ENCODE measurements around the gene KRT76. TPM values are rescaled to one million over a fixed set of nuclear protein-coding genes. Genes with fewer than 3 reads are reported as not detected.
"Not testable (repeated sequence)": the region's sequence is repeated elsewhere in the genome, so short reads cannot be mapped to it uniquely, and the experiment has no call there.

KRT76 gene
- polyA plus RNA-seq, 4 donors, result not detected

- no peak for DNase-seq (ENCODE audit: low read depth in 4 of 4, low spot score in 3 of 4)
Observed at GRCh38 chr12:52765702-52766101, 11.4 kb downstream of the KRT76 start.

DNA sequence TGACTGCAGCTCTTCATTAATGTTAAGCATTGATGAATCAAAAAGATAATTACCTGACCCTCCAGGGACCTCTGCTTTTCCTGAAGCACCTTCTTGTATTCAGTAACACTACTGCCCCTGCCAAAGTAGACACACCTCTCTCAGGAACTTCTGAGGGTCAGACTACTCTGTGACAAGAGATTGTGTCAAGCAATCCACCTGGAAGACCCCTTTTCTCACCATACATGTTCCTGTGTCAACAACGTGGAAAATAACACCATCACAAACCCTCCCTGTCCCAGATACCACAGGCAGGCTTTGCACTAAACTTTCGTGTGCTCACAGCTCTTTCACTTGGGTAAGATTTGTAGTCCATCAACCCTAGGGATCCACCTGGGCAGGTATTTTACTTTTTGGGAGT lies 13.2 kb downstream of the KRT76 start:
- DNase-seq (ENCODE audit: low read depth in 4 of 4, low spot score in 3 of 4), result no peak

DNA sequence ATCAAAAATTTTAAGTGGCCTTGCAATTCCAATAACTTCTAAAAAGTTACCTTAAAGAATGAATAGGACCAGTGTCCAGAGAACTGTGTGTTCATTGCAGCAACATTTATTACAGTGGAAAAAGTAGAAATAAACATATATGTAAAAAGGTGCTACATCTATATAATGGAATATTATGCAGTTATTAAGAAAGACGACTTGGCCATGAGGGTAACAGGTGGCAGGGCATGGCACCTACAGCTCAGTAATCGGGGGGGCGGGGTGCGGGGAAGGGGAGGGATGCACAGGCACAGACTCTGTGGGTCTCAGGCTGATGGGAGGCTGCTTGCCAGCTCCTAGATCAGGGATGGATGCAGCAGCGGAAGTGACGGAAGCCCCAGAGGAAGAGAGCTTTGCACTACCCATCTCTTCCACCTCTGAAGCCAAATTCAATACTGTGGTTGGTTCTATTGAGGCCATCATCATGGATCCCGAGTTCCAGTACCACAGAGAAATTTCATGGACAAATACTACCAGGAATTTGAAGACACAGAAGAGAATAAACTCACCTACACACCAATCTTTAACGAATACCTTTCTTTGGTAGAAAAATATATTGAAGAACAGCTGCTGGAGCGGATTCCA lies 14.0 kb downstream of the KRT76 start:
- DNase-seq (ENCODE audit: low read depth in 4 of 4, low spot score in 3 of 4), result no peak

- DNase-seq (ENCODE audit: low read depth in 4 of 4, low spot score in 3 of 4), result no peak
Observed at GRCh38 chr12:52761802-52762201, 15.3 kb downstream of the KRT76 start.

GRCh38 chr12:52761218-52761617 lies 15.9 kb downstream of the KRT76 start:
- not testable (repeated sequence) for DNase-seq (ENCODE audit: low read depth in 4 of 4, low spot score in 3 of 4)

GRCh38 chr12:52760623-52761022 lies 16.5 kb downstream of the KRT76 start:
- no peak for DNase-seq (ENCODE audit: low read depth in 4 of 4, low spot score in 3 of 4)

DNA sequence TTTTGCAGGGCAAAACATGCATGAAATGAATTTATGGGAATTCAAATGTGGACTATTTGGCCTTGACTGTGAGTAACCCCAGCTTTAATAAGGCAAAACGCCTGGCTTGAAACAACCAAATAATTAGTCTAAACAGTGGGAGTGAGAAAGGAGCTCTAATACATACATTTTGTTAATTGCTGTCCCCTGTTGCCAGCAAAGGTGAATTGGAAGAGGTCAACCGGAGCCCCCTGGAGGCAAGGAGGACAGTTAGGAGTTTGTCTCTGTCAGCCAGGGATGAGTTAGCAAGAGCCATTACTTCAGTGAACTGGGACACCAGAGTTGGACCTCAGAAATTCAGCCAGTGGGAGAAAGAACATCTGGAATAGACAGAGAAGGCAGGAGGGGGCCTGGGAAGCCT lies 17.4 kb downstream of the KRT76 start:
- no peak for DNase-seq (ENCODE audit: low read depth in 4 of 4, low spot score in 3 of 4)

GRCh38 chr12:52759218-52759617 lies 17.9 kb downstream of the KRT76 start:
- no peak for DNase-seq (ENCODE audit: low read depth in 4 of 4, low spot score in 3 of 4)

- DNase-seq (ENCODE audit: low read depth in 4 of 4, low spot score in 3 of 4), result no peak
Observed at GRCh38 chr12:52757449-52758176, 19.5 kb downstream of the KRT76 start.

- DNase-seq (ENCODE audit: low read depth in 4 of 4, low spot score in 3 of 4), result no peak
Observed at GRCh38 chr12:52756281-52756960, 20.7 kb downstream of the KRT76 start.

DNA sequence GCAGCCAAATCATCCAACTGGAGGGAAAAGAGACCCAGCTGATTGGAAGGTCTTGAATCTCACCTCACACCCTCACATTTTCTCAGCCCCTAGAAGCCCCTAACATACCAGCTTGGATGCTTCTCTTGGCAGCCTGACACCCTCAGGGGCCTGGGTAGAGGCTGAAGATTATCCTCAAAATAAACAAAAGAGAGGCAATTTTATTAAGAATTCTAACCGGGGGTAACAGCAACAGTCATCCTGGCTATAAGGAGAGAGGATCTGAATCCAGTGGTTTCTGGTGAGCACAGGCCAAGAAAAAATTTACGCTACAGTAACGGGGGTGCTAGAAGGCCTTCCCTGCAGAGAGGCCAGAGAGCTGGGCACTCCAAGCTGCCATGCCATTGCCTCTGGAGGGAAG lies 21.6 kb downstream of the KRT76 start:
- DNase-seq (ENCODE audit: low read depth in 4 of 4, low spot score in 3 of 4), result no peak

DNA sequence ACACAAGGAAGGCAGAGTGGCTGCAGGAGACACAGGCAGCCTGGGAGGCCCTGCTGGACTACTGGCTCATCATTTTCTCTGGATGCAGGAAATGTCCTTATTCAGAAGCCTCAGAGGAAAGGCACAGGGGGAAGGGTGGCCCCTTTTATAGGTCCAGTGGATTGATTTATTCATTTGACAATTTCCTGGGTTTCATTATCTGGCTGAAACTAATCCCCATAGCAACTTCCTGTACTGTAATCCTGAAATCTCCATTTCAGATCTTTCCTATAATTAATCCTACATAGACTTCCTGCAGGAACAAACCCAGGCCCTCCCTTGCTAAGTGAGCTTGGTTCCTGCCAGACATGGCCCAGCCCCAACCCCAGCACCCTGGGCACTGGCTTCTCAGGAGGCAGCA lies 23.0 kb downstream of the KRT76 start:
- DNase-seq (ENCODE audit: low read depth in 4 of 4, low spot score in 3 of 4), result no peak

DNA sequence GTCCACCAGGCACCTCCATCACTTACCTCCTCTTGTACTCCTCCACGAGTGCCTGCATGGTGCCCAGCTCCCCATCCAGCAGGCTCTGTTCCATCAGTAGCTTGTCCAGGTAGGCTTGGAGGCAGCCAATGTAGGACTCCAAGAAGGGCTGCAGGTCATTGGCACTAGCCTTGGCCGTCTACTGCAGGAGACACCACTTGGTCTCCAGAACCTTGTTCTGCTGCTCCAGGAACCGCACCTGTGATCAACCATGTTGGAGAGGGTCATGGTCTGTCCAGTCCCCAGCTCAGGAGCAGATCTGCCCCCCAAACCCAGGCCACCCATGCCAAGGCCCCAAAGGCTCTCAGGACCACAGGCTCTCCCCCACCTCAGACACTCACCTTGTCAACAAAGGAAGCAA lies 23.9 kb downstream of the KRT76 start:
- no peak for DNase-seq (ENCODE audit: low read depth in 4 of 4, low spot score in 3 of 4)

GRCh38 chr12:52752516-52752915 lies 24.6 kb downstream of the KRT76 start:
- no peak for DNase-seq (ENCODE audit: low read depth in 4 of 4, low spot score in 3 of 4)

- DNase-seq (ENCODE audit: low read depth in 4 of 4, low spot score in 3 of 4), result no peak
Observed at GRCh38 chr12:52751795-52752194, 25.4 kb downstream of the KRT76 start.

- DNase-seq (ENCODE audit: low read depth in 4 of 4, low spot score in 3 of 4), result not testable (repeated sequence)
Observed at GRCh38 chr12:52750532-52750931, 26.6 kb downstream of the KRT76 start.

GRCh38 chr12:52749827-52750226 lies 27.3 kb downstream of the KRT76 start:
- no peak for DNase-seq (ENCODE audit: low read depth in 4 of 4, low spot score in 3 of 4)

DNA sequence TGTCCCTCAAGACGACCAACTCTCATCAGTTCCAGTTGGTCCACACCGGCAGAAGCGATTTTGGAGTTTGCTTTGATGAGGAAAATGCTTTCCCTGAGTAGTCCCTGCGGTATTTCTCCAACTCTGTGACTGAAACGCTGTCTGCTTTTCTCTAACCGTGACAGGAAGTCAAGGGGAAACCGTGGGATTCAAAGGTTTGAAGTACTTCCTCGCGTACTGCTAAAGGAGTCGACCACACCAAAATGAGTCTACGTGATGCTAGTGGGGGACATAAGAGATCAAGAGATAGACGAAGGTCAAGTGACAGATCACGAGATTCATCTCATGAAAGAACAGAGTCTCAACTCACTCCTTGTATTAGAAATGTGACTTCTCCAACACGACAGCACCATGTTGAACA lies 28.6 kb downstream of the KRT76 start:
- DNase-seq (ENCODE audit: low read depth in 4 of 4, low spot score in 3 of 4), result no peak

GRCh38 chr12:52745554-52745953 lies 31.6 kb downstream of the KRT76 start:
- DNase-seq (ENCODE audit: low read depth in 4 of 4, low spot score in 3 of 4), result no peak

DNA sequence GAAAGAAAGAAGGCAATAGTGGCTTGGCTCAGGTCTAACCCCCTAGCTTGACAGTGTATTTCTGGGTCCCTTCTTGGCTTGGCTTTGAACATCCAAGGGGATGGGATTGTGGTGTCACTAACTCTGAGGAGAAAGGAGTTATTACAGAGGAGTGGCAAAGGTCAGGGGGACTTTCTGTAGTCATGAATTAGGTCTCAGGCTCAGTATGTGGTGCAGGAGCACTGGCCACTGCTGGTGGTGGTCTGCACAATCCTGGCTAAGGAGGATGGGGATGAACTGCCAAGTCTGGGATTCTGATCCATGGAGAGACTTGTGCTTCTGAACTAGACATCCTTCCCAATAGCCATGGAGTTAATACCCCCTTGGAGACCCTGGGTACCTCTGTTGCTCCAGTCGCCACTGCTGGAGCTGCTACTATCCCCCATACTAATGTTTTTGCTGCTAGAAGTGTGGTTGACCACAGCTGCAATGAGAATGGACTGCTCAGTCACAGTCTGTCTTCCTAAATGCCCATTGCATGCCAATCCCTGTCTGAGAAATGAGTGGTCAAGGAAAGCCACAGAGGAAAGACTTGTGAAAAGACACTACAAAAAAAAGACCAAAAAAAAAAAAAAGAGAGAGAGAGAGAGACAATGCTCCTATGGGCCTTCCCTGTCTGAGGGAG lies 32.5 kb downstream of the KRT76 start:
- no peak for DNase-seq (ENCODE audit: low read depth in 4 of 4, low spot score in 3 of 4)

- no peak for DNase-seq (ENCODE audit: low read depth in 4 of 4, low spot score in 3 of 4)
Observed at GRCh38 chr12:52742822-52743457, 34.2 kb downstream of the KRT76 start.
